Keratinocyte (primary cell): ENCODE results near the gene WDR7.

Experiments used
- CTCF ChIP-seq, 3 experiments: IDR thresholded peaks in 1 of 3; conservative IDR thresholded peaks in 1 of 3; optimal IDR thresholded peaks in 1 of 3; 2 replicates in 2 of 3; 3 replicates in 1 of 3; pipeline versions ENCODE3 to v1.5.1; 2011; ENCODE audit warnings: low read length in 3 of 3, mild to moderate bottlenecking in 3 of 3, moderate library complexity in 2 of 3, control low read depth in 1 of 3, inconsistent platforms in 1 of 3; ENCODE audit not compliant: insufficient read depth in 2 of 3; ENCODE audit errors: extremely low read depth in 1 of 3
- EZH2 ChIP-seq: IDR thresholded peaks from one replicate; pipeline ENCODE4 v1.6.1; 2012; ENCODE audit warnings: inconsistent platforms, mild to moderate bottlenecking, low read length, moderate library complexity

- TF ChIP-seq EZH2, result no peak
- no peak for TF ChIP-seq CTCF (optimal IDR thresholded peaks at IDR 0.05 in 1 of 3, IDR thresholded peaks at IDR 0.05 in 1 of 3, conservative IDR thresholded peaks at IDR 0.05 in 1 of 3; ENCODE audit: extremely low read depth in 1 of 3, insufficient read depth in 2 of 3, low read length in 3 of 3)
These were observed 332.3 kb downstream of the WDR7 start for GRCh38 chr18:56983275-56983992.
